GM12864 (cell line): ENCODE measurements around the gene SPNS2.
A peak's percentile ranks its signal among the peaks of the same experiment; 100 is the strongest.

Experiments
- DNase-seq: peaks from one replicate; pipeline ENCODE4 v3.0.0-alpha.2; 2011; ENCODE audit warnings: low read depth
- H3K4me3 ChIP-seq: 2 replicates; pipeline ENCODE4 v1.5.1; 2011; ENCODE audit warnings: mild to moderate bottlenecking, low read depth, low read length, control low read depth
- TF ChIP-seq, protein P1 (sequence below): IDR thresholded peaks from 2 replicates; pipeline ENCODE4 v1.5.1; 2011; ENCODE audit warnings: low read depth, mild to moderate bottlenecking, moderate library complexity, low read length, control low read depth, inconsistent platforms; ENCODE audit errors: missing control alignments

Gene SPNS2

DNA sequence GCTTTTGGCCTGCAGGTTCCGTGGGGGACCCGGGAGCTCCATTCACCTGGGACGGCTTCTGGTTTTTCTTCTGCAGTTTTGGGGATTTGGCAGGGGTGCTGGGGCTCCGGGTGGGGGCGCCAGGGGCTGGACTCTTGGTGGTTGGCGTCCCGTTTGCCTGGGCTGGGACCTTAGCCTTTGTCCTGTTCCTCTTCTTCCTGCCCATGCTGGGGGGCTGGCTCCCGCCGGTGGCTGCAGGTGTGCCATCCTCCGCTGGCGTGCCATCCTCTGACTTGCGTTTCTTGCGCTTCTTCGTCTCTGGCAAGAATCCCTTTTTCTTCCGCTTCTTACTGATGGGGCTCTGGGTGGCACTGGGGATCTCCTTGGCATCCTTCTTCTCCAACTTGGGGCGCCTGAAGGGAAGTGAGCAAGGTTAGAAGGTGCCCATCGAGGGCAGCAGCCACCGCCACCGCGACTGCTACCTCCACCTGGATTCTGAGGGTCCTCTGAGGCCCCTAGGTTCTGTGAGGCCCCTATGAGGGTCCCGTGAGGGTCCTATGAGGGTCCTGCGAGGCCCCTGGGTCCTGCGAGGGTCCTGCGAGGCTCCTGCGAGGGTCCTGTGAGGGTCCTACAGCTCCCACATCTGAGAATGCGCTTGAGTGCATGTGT is 41.0 kb downstream of the SPNS2 start:
- no peak for DNase-seq
- H3K4me3 ChIP-seq = no peak overlapping the region
- TF ChIP-seq, protein P1, sequence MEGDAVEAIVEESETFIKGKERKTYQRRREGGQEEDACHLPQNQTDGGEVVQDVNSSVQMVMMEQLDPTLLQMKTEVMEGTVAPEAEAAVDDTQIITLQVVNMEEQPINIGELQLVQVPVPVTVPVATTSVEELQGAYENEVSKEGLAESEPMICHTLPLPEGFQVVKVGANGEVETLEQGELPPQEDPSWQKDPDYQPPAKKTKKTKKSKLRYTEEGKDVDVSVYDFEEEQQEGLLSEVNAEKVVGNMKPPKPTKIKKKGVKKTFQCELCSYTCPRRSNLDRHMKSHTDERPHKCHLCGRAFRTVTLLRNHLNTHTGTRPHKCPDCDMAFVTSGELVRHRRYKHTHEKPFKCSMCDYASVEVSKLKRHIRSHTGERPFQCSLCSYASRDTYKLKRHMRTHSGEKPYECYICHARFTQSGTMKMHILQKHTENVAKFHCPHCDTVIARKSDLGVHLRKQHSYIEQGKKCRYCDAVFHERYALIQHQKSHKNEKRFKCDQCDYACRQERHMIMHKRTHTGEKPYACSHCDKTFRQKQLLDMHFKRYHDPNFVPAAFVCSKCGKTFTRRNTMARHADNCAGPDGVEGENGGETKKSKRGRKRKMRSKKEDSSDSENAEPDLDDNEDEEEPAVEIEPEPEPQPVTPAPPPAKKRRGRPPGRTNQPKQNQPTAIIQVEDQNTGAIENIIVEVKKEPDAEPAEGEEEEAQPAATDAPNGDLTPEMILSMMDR = no peak

DNA sequence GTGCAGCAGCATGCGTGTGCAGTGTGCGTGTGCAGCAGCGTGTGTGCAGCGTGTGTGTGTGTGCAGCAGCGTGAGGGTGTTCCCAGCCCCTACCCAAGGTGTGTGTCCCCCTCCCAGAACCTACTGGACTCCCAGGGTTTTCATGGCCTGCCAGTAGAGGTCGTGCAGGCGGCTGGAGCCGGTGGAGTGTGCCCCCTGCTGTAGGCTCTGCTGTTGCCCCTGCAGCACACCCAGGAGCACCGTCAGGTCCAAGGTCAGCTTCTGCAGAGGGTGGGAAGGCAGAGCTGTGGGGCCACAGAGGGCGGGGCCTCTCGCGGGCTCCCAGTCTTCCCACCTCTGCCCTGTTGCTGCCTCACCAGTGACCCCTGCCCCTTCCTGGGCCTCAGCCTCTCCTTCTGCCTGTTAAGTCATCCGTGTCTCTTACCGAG is 41.6 kb downstream of the SPNS2 start:
- H3K4me3 ChIP-seq = no peak overlapping the region
- TF ChIP-seq, protein P1 = peak; percentile 40
- no peak for DNase-seq

DNA sequence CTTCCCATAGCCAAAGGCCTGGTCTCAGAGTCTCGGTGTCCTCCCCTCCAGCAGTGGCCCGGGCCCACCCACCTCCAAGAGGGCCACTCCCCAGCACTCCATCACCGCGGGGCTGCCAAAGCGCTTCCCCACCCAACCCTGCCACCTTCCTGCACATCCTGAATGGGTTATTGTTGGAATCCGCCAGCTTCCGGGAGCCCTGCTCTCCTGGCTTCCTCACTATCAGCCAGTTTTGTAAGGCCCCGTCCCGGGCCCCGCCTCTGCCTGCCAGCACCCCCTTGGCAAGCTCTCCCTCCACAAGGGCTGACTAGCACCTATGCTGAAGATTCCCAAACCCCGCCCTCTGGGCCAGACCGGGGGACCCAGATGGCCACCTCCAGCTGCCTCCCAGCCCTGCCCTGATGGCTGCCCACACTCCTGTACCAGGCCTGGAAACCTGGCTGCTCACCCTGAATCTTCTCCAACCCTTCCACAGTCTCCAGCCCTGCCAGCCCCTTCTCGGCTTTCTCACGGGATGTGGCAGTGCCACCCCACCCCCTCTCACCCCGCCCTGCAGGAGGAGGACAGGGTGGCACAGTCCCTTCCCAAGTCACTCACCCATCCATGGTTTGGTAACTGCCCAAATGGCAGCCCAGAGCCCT is 42.1 kb downstream of the SPNS2 start:
- TF ChIP-seq, protein P1 = no peak
- no peak for DNase-seq
- no peak overlapping the region for H3K4me3 ChIP-seq

DNA sequence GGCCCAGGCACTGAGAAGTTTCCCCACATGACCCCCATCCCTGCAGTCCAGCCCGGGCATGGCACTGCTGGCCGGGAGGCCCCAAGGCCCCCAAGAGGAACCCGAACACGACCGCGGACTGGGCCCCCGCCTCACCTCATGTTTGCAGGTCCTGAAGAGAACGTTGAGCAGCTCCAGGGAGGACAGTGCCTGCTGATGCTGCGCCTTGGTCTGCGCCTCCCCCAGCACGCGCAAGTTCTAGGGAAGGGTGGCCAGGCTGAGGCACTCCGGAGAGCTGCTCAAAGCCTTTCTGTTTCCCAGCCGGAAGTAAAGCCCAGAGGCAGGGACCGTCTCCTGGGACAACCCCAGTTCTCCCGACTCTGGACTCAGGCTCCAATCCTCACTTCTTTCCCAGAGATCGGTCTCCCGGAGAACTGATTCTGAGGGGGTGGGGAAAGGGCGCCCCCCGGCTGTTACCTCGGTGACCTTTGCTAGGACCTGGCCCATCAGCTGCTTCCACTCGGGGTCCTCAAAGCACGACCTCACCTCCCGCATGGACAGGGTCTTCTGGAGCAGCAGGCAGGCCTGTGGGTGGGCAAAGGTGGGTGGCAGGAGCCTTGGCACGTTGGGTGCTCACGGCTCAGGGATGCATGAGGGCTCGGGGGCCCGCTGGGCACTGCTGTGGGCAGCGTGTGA is 42.8 kb downstream of the SPNS2 start:
- DNase-seq = no peak
- TF ChIP-seq, protein P1 = no peak
- H3K4me3 ChIP-seq = no peak overlapping the region

DNA sequence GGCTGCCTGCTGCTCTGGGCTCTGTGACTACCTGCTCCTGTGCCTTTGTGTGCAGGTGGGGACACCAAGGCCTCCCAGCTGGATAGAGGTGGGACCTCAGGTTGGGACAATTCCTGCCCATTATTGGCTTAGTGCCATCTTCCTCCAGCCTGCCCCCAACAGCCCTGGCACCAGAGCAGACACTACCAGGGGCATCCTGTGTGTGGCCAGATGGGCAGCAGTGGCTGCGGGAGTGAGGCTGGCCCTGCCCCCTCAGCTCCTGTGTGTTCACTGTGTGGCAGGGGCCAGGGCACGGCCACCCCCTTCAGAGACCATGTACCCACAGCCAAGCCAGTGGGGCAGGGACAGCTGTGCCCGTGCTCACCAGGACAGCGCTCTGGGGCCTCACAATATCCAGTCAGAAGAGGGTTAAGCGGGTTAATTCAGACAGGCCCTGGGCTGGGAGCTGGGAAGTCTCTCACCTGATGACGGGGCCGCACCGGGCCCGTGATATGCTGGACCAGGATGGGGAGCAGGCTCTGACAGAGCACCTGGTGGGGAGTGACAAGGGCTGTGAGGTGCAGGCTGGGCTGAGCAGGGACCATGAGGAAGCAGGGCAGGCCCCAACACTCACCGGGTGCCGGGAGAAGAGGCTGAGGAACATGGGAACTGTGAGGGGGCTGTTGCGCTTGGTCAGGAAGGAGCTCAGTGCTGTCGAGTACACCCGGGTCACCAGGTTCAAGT is 43.5 kb downstream of the SPNS2 start:
- no peak overlapping the region for H3K4me3 ChIP-seq
- TF ChIP-seq, protein P1 = no peak
- no peak for DNase-seq

DNA sequence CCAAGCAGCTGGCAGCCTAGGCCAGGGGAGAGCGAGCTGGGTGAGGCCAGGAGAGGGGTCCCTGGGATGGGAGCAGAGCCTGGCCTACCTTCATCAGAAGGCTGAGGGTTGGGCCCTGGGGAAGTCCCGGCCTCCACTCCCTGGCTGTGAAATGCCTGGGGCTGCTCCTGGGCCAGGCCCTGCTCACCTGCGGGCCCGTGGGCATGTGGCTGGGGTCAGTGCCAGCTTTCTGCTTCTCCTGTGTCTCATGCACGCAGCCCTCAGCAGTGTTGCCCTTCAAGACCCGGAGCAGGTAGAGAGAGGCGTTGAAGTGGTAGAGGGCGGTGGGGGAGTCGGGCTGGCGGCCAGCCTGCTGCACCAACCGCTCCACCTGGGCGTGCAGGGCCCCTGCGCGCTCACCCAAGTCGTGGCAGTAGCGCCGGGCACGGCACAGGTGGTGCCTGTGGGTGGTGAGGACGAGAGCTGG is 44.1 kb downstream of the SPNS2 start:
- TF ChIP-seq, protein P1 = no peak
- DNase-seq = no peak
- H3K4me3 ChIP-seq = no peak overlapping the region
